Astrocyte (in vitro differentiated cells and primary cell): ENCODE measurements around the gene JAM3.

Experiments
- EZH2 ChIP-seq: IDR thresholded peaks from 2 replicates; pipeline ENCODE4 v1.6.1; 2012; ENCODE audit warnings: mild to moderate bottlenecking, low read length, inconsistent platforms; ENCODE audit not compliant: insufficient read depth
- TF ChIP-seq, protein P1 (sequence below): IDR thresholded peaks from 2 replicates; pipeline ENCODE4 v1.5.1; 2011; ENCODE audit warnings: low read depth, mild to moderate bottlenecking, inconsistent platforms, low read length, moderate library complexity; ENCODE audit not compliant: insufficient read depth

DNA sequence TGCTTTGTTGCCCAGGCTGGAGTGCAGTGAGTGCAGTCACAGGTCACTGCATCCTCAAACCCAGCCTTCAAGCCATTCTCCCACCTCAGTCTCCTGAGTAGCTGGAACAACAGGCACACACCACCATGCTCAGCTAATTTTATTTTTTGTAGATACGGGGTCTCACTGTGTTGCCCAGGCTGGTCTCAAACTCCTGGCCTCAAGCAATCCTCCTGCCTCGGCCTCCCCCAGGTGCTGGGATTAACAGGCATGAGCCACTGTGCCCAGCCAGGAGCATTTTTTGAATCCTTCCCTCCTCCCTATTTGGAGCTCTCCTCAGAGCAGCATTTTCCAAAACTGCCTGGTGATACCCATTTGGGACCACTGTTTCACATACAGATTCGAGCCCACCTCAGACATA lies 77.7 kb downstream of the JAM3 start:
- TF ChIP-seq, protein P1, sequence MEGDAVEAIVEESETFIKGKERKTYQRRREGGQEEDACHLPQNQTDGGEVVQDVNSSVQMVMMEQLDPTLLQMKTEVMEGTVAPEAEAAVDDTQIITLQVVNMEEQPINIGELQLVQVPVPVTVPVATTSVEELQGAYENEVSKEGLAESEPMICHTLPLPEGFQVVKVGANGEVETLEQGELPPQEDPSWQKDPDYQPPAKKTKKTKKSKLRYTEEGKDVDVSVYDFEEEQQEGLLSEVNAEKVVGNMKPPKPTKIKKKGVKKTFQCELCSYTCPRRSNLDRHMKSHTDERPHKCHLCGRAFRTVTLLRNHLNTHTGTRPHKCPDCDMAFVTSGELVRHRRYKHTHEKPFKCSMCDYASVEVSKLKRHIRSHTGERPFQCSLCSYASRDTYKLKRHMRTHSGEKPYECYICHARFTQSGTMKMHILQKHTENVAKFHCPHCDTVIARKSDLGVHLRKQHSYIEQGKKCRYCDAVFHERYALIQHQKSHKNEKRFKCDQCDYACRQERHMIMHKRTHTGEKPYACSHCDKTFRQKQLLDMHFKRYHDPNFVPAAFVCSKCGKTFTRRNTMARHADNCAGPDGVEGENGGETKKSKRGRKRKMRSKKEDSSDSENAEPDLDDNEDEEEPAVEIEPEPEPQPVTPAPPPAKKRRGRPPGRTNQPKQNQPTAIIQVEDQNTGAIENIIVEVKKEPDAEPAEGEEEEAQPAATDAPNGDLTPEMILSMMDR = no peak
- no peak for TF ChIP-seq EZH2
